Activated naive CD4-positive, alpha-beta T cell (primary cell): ENCODE measurements around the gene GPANK1.

Source experiments
- DNase-seq, 4 experiments: peaks; one replicate each; lab custom pipeline; 2025; lab: John Stamatoyannopoulos, UW

GPANK1 gene

GRCh38 chr6:31691078-31691463, 26.3 kb upstream of the GPANK1 start:
- no peak for DNase-seq

- DNase-seq, result no peak
Measured at GRCh38 chr6:31690231-31691077, 25.7 kb upstream of the GPANK1 start.

DNA sequence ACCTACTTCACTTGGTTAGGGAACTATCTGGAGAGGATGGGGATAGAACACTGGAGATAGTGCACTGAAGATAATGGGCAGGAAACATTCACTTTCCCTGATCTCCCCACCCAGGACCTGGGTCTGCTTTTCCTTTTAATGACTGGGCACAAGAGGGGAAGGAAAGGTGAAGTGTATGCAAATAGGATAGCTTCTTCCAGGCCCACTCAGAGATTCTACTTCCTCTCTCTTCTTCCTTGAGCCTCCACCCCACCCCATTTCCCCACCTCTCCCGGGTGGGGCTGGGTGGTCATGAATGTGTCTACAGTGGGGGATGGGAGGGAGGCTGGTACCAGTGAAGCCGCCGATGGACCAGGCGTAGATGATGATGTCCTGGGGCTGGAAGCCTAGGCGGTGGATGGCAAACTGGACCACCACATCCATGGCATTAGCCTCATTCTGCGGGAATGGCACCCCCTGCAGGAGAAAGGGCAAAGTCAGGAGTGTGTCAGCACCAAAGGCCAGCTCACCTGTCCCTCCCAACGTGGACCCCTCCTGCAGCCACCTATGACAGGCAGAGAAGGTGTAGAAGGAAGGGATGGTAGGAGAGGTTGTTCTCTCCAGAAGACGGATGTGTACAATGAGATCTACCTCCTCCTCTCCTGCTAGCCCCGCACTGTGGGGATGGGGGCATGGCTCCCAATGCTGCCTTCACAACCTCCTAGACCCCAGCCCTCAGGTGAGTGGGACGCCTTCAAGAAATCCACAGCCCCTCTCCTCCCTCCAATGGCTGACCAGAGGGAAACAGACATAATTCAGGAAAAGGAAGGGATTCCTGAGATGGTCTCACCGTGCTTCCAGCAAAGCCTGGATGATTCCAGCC, 24.7 kb upstream of the GPANK1 start:
- DNase-seq, result no peak

- no peak for DNase-seq
Measured at GRCh38 chr6:31687860-31688693, 23.3 kb upstream of the GPANK1 start.

DNA sequence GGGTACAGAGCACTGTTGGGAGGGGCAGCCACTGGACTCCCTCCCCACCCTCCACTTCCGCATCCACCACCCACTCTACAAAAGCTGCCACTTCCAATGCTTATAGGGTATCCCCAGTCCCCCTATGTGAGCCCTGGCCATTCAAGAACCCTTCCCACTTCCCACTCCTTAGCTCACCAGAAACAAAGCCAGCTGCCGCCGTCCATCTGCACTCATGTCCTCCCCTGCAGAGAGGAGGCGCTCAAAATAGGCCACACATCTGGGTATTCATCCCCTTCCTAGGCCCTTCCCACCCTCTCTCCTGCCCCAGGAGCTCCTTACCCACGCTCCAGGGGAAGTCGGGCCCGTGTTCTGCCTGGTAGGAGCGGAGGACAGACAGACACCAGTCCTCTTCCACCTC, 22.5 kb upstream of the GPANK1 start:
- DNase-seq, result no peak

DNA sequence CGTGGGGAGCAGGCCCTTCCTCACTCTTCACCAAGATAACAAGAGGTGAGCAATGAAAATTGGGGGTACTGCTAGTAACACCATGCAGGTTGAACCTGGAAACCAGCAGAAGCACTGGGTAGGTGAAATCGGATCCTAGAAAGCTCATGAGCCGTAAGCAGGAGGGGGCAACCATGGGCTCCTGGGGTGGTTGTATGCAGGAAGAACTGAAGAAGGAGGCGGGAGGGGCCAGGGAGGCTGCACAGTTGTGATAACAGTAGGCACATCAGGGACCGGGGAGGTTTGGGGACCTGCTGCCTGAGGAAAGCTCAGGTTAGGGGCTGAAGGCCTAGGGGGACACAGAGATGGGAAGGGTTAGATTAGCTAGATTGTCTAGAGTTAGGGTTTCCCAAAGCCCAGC, 21.7 kb upstream of the GPANK1 start:
- no peak for DNase-seq

GRCh38 chr6:31683591-31683990, 18.8 kb upstream of the GPANK1 start:
- DNase-seq, result no peak

DNA sequence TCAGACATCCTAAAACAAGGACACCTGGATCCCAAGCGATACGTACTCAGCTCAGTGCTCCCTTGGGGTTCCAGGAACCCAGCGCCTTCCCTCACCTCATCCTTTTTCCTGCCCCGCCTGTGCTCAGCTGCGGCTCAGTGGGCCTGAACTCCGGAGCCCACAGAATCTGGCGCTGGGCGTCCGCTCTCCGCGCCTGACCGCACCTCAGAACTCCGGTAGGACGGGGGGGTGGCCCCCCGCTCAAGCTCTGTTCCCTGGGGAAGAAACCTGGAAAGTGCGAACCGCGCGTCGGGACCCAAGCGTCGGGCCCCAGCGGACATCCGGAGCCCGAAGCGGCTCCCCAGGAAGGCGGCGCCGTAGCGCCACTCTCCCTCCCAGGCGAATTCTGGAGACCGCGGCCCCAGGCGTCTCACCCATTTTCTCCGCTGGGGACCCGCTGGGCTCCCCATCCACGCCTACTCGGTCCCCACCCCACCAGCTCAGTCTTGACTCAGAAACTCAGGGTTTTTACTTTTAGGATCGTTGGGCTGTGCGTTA, 16.4 kb upstream of the GPANK1 start:
- DNase-seq, result peak in 2 of 4 experiments; percentile 10 to 24

DNA sequence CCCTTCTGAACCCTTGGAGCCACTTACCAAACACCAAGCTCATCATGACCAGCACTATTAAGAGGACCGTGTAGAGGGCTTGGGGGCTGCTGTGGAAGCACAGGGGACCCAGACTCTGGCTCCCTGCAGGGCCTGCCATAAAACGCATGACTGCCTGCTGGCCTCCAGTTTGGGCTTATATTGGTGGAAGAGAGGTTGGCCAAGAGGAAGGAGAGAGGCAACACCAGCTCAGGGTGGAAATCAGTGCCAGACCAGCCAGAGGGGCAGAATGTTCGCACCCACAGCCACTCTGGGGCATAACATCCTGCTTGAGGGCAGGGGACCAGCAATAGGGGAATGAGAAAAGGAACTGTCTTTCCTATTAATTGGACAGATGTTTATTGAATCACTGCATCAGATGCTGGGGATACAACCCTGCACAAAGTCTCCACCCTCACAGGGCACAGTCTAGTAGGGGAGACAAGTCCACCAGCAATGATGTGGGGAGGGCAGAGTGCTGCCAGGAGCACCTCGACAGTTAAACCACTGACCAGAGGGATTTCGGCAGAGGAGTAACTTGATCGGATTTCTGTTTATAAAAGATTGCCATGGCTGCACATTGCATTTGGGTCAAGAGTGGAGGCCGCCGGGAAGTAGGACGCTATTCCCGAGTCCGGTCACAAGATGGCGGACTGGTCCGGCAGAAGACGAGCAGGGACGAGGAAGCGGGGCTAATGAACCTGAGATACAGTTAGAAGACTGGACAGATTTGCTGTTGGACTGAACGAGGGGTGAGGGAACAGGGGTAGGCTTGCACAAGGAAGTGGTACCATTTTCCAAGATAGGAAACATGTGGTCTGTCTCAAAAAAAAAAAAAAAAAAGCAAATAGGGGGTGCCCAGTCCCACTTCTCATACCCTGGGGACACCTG, 15.7 kb upstream of the GPANK1 start, which contains the start of gene LY6G5C:
TSS of gene LY6G5C (minus strand) at position 842 of the 909 bp plus-strand sequence. CDS start at position 148, 694 bp downstream.
- DNase-seq, result peak in 3 of 4 experiments; percentile 8 to 54 (median 23)

- DNase-seq, result no peak
Measured at GRCh38 chr6:31677955-31678354, 13.2 kb upstream of the GPANK1 start.

DNA sequence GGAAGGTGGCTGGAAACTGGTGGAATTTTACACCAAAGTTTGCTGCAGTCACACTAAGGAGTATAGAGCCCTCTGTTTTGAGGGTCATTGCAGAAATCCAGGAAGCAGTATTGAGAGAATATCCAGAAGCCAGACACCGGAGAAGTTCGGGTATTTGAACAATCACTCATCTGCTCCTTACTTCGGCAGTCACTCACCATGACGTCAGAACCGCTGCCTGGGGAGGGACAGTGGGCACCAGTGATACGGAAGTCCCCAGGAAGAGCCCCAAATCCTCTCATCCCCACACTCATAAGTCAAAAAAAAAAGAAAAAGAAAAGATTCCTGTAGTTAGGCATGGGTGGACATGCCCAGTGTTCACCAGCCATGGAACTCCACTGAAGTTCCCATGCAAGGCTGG, 12.1 kb upstream of the GPANK1 start:
- no peak for DNase-seq

DNA sequence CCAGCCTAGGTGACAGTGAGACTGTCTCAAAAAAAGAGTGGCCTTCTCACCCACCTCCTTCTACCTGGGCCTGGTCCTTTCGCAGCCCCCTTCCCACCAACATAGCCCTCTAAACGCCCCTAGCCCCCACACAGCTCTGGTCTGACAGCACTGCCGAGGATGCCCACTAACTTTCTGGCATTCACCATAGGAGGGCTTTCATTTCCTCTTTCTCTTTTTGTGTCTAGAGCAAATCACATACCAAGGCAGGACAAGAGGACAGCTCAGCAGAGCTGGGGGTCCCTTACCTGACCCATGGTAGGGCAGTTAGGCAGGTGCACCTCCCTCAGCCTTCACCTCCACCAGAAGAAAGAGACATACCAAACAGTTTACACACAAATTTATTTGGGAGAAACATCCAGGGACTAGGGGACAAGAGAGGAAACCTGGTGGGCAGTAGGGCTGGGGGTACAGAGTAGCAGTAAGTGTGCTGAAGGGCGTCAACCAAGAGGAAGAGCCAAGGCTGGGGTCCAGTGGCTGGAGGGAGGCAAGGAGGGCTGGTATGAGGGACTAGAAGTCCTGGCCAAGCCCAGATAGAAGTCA, 11.6 kb upstream of the GPANK1 start:
- no peak for DNase-seq

DNA sequence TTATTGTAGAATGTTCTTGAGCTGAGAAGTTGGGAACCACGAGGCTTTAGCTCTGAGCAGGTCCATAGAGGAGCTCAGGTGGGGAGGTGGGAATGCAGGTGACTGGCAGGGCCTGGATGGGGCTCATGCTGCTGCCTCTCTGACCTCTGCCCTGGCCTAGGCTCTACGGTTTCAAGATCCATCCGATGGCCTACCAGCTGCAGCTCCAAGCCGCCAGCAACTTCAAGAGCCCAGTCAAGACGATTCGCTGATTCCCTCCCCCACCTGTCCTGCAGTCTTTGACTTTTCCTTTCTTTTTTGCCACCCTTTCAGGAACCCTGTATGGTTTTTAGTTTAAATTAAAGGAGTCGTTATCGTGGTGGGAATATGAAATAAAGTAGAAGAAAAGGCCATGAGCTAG, 4.9 kb upstream of the GPANK1 start, which contains the start of gene LY6G5B:
TSS of gene LY6G5B (plus strand) at position 301 of the 400 bp plus-strand sequence. CDS start 975 bp downstream, outside the sequence.
- DNase-seq, result no peak

DNA sequence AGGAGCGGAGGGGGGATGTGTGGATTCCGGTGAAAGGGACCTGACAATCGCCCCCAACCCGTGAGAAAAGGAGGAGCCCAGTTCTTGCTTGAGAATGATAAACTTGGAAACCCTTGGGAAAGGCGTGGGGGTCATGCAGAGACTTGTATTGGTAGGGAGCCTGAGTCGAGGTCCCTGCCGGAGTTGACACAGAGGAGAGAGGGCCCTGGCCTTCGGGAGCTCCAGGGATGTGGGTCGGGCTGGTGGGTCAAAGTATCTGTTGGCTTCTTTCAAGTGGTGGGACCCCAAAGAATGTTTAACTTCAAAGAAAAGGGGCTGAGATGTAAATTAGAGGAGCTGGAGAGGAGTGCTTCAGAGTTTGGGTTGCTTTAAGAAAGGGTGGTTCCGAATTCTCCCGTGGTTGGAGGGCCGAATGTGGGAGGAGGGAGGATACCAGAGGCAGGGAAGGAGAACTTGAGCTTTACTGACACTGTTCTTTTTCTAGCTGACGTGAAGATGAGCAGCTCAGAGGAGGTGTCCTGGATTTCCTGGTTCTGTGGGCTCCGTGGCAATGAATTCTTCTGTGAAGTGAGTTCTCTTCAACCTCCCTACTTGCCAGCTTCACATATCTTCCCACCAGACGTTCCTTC, 1.7 kb upstream of the GPANK1 start:
- no peak for DNase-seq

- peak; percentile 93 to 97 (median 94) for DNase-seq
Measured at GRCh38 chr6:31665501-31666336, 922 bp upstream of the GPANK1 start, which contains the start of gene CSNK2B. CSNK2B (plus strand) TSS chr6:31666080; CDS start chr6:31666832, 752 bp downstream.

DNA sequence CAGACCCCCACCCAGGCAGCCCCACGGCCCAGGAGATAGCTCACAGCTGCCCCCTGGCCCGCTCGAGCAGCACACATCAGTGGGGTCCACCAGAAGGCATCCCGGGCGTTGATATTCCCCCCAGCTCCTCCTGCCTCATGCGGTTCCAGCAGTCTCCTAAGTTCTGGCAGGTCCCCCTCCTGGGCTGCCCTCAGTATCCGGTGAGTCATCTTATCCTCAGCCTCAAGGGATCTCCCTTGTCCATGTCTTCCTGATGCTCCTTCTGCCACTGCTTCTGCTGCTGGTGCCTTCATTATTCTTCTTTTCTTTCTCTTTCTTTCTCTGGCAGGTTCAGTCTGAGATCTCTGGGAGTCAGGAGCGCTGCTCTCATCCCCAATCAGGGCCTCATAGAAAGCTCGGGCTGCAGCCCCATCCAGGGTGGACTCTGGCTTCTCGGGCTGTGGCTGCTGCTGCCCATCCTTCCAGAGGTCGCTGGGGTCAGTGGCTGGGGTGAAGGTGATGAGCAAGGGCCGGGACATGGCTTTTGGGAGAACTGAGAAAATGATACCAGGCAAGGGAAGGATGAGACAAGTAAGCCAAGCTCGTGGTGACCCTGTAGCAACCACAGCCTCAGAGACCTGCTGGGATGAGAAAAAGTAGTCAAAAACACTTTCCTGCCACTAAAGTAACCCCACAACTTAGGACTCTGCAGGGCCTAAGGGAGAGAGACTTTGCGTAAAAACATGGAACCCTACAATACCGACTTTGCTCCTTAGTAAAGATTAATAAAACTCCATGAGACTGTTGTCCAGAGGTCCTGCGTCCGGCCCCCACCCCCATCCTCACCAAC, 622 bp downstream of the GPANK1 start:
- DNase-seq, result no peak

- no peak for DNase-seq
Measured at GRCh38 chr6:31663126-31663960, 1.5 kb downstream of the GPANK1 start.
